ENCODE data around the gene CC2D1B. TPM values are rescaled to one million over a fixed set of nuclear protein-coding genes. Genes with fewer than 3 reads are reported as not detected.
A peak's percentile ranks its signal among the peaks of the same experiment; 100 is the strongest.
"Not testable (repeated sequence)": the region's sequence is repeated elsewhere in the genome, so short reads cannot be mapped to it uniquely, and the experiment has no call there.

Gene CC2D1B, protein sequence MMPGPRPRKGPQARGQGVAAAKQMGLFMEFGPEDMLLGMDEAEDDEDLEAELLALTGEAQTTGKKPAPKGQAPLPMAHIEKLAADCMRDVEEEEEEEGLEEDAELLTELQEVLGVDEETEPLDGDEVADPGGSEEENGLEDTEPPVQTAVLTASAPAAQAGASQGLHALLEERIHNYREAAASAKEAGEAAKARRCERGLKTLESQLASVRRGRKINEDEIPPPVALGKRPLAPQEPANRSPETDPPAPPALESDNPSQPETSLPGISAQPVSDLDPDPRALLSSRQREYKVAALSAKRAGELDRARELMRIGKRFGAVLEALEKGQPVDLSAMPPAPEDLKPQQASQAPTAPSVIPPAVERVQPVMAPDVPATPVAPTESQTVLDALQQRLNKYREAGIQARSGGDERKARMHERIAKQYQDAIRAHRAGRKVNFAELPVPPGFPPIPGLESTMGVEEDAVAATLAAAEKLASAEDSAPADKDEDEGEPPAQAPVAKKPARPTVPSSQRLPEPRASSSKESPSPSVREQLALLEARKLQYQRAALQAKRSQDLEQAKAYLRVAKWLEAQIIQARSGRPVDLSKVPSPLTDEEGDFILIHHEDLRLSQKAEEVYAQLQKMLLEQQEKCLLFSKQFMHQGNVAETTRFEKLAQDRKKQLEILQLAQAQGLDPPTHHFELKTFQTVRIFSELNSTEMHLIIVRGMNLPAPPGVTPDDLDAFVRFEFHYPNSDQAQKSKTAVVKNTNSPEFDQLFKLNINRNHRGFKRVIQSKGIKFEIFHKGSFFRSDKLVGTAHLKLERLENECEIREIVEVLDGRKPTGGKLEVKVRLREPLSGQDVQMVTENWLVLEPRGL
- 20.5 TPM for polyA plus RNA-seq (2013, experiment 1 of 2; ENCODE audit: insufficient read length)
- 23.6 TPM for polyA plus RNA-seq (2013, experiment 2 of 2; ENCODE audit: insufficient read length)

DNA sequence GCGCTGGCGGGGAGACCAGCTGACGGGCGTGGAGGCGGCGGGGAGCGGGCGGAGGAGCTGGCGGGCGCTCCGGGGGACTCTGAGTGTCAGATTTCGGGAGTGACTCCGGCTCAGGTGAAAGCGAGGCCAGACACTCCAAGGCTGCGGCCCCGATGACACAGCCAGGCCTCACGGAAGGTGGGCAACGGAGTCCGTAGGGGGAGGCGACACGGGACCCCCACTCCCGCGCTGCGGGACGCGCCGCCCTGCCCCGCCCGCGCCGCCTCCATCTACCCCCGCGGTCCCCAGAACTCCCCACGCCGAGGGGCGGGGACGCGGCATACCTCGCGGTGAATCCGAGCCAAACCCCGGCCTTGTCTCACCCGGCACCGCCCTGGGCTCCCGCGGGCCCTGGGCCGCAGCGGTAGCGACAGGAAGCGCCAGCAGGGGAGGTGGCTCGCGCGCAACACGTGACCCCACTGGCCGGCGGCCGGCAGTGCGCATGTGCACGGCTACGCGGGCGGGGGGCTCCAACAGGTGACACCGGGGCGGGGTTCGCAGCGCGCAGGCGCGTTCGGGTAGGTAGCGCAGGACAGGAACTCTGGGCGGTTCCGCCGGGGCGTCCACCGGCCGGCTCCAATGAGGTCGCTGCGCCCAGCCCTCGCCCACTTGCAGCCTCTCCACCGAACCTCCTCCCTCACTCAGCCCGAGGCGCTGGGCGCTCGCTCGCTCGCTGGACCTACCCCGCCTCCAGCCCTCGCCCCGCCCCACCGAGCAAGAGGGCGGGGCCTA, at the start of gene CC2D1B:
Gene CC2D1B (minus strand): TSS at position 460 of the 771 bp plus-strand sequence. CDS start 1,585 bp downstream, outside the sequence.
- peak; percentile 95 for DNase-seq

DNA sequence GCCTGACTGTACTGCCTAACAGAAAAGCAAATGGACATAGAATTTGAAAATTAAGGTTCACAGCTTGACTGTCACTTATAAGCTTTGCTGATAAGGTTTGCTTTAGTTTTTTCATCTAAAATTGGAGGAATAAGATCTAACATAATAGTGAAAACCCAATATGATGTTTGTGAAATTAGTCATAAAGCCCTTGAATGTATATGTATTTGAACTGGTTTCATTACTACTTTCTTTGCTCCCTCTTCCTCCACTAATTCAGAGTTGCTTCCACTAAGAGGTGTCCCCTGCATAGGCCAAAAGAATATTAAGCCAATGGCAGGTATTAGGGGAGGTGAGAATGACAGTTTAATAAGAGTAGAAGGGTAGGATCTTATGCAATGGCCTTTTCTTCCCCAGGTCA, 48.9 kb upstream of the CC2D1B start:
- DNase-seq = no peak

DNA sequence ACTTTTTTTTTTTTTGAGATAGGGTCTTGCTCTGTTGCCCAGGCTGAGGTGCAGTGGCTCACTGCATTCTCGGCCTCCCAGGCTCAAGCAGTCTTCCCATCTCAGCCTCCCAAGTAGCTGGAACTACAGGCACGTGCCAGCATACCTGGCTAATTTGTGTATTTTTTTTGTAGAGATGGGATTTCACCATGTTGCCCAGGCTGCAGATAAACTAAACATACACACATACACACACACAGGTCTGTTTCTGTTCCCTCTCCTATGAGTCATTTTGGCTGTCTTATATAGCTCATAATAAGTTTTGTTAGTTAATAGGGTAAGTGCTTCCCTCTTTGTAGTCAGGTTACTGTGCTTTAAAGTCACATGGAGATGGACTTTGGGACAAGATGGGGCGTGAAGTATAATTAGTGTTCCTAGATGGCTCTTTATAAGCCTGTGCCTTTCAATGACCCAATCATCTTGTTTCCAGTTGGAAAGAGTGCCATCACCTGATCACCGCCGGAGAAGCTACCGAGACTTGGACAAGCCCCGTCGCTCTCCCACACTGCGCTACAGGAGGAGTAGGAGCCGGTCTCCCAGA, 47.5 kb upstream of the CC2D1B start:
- DNase-seq = no peak

DNA sequence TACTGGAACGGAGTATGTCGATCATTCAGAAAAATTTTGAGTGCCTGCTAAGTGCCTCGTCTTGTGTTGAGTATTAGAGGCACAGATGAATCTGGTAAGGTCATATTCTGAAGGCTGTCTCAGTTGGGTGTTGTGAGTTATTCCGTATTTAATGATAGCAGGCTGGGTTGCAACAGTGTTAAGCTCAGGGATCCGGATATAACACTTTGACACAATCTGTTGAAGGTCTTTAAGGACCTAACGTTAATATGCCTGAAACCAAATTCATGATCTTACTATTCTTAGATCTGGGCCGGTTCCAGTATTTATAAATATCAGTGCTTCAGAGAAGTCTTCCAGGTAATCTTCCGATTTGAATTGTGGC, 39.0 kb upstream of the CC2D1B start:
- DNase-seq = no peak

DNA sequence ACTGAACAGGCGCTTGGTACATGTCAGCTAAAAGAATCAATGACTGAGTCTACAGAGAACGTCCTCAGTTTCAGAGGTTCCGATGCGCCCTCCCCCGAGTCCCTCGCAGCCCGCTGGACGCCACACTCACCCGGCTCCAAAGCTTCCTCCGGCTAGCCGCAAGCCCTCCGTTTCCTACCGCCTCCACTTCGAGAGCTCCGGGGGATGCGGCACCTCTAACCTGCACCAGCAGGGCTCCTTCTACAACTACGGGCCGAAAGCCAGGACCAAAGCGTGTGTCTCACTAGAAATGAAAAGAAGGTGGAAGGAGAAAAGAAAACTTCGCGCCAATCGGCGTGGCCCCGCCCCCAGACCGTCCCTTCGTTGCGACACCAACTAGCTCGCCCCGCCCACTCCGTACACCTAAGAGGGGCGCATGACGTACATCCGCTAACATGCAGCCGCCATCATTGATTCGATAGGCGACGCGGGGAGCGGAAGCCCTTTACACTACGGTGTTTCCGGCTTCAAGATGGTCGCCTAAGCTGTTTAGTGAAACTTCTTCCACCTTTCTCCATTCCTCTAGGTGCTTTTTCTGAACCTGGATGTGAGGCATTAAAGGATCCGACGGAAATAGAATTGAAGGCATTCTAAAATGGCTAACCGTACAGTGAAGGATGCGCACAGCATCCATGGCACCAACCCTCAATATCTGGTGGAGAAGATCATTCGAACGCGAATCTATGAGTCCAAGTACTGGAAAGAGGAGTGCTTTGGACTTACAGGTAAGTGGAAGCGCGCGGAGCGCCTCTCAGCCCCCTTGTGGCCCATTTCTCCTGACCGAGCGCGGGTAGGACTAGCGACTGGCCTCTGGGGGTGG, 38.3 kb upstream of the CC2D1B start, which contains the start of the genes ORC1 and PRPF38A:
Gene ORC1 (minus strand): TSS at position 308 of the 859 bp plus-strand sequence. CDS start 2,200 bp downstream, outside the sequence.
Gene PRPF38A (plus strand): TSS at position 487 of the 859 bp plus-strand sequence. CDS start 148 bp downstream, at position 635.
- peak; percentile 97 for DNase-seq

DNA sequence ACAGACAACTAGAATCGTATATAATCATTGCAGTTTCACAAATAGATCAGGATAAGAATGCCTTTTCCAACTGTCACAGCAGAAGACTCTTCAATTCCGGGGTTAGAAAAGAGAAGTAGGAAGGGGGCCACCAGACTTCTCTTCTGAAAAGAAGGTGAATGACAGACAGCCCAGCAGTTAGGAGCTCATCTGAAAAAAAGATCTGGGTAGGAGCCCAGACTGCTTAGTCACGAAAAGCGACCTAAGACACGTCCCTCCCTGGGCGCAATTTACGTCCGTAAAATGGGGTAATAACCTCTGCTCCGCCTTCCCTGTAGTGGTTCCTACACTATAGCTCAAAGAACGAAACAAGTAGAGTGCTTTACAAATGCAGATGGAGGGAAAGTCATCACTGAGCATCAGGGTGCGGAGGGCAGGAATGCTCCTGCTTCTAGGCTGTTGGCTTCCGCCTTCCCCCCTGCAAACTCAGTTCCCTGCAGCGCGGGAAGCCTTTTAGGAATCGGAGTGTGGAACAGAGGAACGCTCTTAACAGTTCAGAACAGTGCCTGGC, 37.6 kb upstream of the CC2D1B start:
- DNase-seq = peak; percentile 70

DNA sequence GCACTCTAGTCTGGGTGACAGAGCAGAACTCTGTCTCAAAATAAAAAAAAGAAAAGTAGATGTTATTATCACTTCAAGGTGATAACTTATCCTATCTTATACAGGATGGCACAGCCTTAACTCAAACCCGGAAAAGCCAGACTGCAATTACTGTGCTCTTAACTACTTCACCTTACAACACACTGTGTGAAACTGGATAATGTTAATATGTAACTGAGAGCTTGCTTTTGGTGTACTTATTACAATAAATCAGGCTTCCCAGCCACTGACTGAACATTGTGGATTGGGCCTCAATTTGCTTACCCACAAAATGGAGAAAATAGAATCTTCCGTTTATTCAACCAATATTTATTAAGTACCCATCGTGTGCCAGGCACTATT, 36.8 kb upstream of the CC2D1B start:
- no peak for DNase-seq

DNA sequence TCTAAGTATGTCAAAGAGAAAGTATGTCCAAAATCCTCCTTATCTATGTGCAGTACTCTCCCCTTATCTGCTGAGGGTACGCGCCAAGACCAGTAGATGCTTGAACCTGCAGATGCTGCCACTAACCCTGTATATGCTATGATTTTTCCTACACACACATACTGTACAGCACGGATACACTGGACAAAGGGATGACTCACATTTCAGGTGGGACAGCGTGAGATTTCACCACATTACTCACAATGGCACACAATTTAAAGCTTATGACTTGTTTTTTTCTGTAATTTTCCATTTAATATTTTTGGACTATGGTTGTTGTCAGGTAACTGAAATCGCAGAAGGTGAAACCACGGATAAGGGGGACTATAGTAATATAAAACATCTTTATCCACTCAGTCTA, 34.1 kb upstream of the CC2D1B start:
- DNase-seq = no peak

DNA sequence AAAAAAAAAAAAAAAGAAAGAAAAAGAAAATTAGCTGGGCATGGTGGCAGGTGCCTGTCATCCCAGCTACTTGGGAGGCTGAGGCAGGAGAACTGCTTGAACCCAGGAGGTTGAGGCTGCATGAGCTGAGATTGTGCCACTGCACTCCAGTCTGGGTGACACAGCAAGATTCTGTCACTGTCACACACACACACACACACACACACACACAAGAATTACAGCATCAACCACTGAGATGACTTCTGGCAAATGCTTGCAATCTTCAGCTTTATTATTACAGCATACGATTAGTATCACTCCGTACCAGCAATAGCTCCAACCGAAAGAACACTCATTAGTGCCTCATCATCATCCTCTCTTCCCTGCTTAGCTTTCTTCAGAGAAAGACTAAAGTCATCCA, 33.6 kb upstream of the CC2D1B start:
- DNase-seq = no peak

DNA sequence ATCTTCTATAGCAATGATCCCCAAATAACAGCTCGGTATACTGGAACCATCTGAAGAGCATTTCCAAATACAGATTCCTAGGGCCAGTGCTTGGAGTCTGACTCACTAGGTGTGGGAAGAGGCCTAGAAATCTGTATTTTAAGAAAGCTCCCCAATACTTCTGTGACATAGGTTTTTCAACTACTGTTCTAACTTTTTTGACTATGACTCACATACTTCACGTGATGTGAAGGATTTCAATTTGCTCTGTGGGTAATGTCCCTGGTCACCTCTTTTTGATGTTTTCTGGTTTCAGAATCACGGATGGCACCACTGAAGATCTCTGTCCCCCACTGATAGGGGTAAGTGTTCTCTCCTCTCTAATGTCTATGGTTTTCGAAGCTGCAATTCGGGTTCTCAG, 27.2 kb upstream of the CC2D1B start:
- no peak for DNase-seq

DNA sequence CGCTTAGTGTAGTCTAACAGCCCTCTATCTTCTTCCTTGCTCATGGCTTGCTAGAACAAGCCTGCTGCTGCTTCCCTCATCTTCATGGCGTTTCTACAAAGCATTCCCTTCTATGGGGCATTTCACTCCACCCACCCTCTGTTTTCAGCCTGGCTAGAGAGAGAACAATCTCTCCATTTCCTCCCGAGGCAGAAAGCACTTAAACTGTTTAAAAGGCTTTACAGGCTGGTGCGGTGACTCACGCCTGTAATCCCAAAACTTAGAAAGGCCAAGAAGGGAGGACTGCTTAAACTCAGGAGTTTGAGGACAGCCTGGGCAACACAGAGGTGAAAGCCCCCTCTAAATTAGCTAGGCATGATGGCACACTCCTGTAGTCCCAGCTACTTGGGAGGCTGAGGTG, 20.5 kb upstream of the CC2D1B start:
- DNase-seq = no peak

DNA sequence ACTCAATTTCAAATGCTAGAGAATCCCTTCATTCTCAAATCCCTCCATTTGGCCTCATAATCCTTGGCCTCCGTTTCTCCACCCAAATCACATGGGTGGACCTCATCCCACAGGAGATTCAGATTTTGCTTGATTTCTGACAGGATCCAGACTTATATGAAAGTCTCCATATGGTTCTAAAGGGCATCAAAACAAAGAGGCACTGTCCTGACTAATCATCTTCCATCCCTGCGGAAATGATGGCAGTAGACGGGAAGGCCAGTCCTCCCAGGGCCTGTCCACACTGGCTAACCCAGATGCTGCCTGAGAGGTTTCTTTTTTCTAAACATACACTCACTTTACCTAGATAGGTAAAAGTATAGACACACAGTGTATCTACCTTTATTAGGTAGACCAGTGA, 19.4 kb upstream of the CC2D1B start:
- no peak for DNase-seq

DNA sequence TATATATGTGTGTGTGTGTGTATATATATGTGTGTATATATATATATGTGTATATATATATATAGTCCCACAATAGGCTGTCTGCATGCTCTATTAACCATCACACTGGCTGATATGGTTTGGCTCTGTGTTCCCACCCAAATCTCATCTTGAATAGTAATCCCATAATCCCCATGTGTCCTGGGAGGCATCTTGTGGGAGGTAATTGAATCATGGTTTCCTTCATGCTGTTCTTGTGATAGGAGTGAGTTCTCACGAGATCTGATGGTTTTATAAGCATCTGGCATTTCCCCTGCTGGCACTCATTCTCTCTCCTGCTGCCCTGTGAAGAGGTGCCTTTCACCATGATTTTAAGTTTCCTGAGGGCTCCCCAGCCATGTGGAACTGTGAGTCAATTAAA, 3.8 kb upstream of the CC2D1B start:
- not testable (repeated sequence) for DNase-seq

DNA sequence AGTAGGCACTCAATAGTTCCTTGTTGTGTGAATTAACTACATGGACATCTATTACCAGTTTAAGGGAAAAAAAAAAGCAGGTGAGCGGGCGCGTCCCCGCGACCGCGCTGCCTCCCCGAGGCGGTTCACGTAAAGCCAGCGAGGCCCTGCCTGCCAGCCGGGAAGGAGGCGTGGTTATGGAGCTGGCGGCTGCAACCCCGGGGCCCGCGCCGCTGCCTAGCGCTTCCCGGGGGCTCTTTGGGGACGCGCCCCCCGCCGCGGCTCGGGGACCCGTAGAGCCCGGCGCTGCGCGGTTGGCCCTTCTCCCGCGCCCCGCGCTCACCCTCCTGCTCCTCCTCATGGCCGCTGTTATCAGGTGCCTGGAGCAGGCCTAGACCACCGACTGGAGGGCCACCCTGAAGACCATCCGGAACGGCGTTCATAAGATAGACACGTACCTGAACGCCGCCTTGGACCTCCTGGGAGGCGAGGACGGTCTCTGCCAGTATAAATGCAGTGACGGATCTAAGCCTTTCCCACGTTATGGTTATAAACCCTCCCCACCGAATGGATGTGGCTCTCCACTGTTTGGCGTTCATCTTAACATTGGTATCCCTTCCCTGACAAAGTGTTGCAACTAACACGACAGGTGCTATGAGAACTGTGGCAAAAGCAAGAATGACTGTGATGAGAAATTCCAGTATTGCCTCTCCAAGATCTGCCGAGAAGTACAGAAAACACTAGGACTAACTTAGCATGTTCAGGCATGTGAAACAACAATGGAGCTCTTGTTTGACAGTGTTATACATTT, 2.6 kb upstream of the CC2D1B start:
- peak; percentile 37 for DNase-seq

DNA sequence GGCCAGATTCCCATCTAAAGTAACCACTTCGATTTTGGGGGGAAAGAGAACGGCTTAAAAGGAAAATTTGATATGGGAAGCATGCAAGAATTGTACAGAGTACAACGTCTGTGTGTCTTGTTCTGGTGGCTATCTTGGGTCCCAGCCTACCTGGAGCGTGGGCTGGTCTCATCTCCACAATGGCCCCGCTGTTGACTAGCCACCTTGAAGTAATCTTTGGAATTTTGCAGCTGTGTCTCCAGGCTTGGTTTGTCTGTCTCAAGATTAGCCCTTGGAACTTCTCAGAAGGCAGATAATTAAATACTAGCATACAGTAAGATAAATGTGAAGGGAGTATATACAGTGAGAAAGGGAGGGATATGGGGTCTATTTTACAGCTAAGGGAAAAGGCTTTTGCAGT, 1.3 kb upstream of the CC2D1B start:
- no peak for DNase-seq

DNA sequence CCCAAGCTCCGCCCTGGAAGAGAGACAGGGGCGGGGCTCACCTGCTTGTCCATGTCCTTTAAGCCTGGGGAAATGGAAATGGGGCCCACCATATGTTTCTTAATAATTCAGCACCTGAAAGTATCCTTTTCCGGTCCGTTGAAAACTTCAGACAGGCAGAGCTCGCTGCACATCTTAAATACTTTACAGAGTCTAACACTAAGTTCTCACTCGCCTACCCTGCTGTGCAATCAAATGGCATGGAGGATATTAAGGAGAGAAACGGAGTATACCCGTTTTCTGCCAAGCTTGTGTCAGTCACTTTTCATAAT, 467 bp upstream of the CC2D1B start:
- DNase-seq = no peak

DNA sequence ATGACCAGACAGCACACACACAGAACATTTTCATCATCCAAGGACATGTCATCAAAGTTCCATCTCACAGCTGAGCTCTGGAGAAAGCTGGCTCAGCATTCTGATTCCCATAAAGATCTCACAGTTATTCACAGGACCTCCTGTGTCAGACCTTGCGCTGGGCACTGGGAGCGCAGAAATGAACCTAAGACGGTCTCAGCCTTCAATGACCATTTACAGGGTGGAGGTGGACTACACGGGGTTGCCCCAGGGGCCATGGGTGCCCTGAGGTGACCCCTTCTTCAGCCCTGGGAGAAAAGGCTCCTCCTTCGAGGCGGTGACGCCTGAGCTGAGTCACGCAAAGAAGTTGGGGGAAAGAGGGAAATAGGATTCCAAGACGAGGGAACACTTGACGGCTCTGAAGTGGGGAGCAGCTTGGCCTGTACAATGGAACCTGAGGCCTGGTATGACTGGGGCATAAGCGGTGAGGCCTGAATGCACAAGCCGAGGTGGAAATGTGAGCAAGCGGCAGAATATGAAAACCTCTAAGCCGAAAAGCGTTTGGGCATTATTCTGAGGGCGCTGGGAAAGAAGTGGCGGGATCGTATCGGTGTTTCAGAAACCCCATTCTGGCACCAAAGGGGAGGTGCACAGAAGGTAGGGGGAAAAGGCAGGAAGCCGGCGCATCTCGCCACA, 797 bp downstream of the CC2D1B start:
- DNase-seq = peak; percentile 73

DNA sequence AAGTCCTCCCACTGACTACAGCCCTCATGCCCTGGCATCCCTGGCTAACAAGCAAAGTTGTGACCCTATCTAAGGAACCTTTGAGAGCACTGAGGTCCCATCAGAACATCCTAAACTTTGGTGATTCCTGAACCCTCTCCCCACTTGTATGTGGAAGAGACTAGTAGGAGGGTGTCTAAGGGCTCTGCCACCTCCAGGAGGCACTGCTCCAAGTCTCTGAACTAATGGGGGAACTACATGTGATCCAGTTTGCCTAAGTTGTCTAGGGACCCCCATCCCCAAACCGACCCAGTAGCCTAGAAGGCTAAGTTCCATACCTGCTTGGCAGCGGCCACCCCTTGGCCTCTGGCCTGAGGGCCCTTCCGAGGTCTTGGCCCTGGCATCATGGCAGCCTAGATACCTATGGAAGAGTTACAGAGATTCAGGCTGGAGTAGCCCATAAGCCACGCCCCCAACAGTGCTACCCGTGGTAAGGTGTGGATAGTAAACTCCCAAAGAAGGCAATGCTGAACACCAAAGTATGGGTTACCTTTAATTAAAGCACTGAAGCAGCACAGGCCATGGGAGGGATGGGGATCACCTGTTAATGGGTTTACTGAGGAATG, 1.7 kb downstream of the CC2D1B start:
- no peak for DNase-seq

DNA sequence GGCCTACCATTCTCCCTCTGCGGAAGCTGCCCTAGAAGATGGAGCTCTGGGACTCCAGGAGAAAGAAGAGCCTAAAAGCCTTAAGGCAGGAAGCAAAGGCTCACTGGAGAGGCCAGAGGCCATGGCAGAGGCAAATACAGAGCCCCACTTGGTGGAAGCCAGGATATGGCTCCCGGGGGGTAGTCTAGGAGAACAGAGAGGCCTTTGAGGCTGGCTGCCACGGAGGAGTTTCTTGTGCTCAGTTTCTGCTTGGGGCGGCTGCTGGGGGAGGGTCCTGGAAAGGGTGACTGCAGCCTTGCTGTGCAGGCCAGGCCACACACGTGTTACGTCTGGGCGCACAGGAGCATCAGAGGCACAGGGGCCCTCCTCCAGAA, 5.4 kb downstream of the CC2D1B start:
- no peak for DNase-seq
